Lower leg skin (tissue), 3 donors: ENCODE results near the gene CCSER2.

ENCODE experiments used
- POLR2A ChIP-seq, 2 donors: fragments of 450-650 bp; IDR thresholded peaks; one replicate each; pipeline ENCODE4 v1.6.1; 2016 to 2017; ENCODE audit warnings: antibody characterized with exemption in 2 of 2, mild to moderate bottlenecking in 1 of 2, moderate library complexity in 1 of 2
- TF ChIP-seq, protein P1 (sequence below), 3 donors: fragments of 450-650 bp; IDR thresholded peaks; one replicate each; pipeline ENCODE4 v1.5.1; 2016; ENCODE audit warnings: antibody characterized with exemption in 3 of 3, mild to moderate bottlenecking in 3 of 3, moderate library complexity in 2 of 3

DNA sequence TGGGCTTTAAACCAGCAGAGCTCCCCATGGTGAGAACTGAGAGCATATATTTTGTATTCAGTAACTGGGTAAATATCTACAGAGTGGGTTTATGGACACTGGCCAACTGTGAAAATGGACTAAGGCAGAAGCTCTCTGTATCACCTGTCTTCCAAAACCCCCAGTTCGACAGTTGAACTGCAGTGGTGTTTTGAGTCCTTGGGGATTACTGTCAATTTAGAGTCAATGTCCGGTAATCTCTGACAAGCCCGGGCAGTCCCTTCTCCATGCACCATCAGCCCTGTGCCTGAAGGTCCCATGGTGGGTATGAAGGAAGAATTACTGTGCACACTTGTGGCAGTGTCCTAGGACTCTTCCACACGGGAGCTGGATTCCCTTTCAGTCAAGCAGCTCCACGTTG lies 235.0 kb downstream of the CCSER2 start:
- TF ChIP-seq, protein P1, sequence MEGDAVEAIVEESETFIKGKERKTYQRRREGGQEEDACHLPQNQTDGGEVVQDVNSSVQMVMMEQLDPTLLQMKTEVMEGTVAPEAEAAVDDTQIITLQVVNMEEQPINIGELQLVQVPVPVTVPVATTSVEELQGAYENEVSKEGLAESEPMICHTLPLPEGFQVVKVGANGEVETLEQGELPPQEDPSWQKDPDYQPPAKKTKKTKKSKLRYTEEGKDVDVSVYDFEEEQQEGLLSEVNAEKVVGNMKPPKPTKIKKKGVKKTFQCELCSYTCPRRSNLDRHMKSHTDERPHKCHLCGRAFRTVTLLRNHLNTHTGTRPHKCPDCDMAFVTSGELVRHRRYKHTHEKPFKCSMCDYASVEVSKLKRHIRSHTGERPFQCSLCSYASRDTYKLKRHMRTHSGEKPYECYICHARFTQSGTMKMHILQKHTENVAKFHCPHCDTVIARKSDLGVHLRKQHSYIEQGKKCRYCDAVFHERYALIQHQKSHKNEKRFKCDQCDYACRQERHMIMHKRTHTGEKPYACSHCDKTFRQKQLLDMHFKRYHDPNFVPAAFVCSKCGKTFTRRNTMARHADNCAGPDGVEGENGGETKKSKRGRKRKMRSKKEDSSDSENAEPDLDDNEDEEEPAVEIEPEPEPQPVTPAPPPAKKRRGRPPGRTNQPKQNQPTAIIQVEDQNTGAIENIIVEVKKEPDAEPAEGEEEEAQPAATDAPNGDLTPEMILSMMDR (IDR thresholded peaks at IDR 0.05): no peak
- TF ChIP-seq POLR2A (IDR thresholded peaks at IDR 0.05): no peak
